SK-N-MC (cell line): ENCODE measurements around the gene HHIPL2.

Experiments used
- EZH2 ChIP-seq: fragments of 200-600 bp; sonication (generic); IDR thresholded peaks from one replicate; pipeline ENCODE4 v1.6.1; 2017; ENCODE audit warnings: antibody characterized with exemption
- FOXP2 ChIP-seq: optimal IDR thresholded peaks from 2 replicates; pipeline ENCODE3; 2011; ENCODE audit warnings: mild to moderate bottlenecking, moderate library complexity; ENCODE audit not compliant: insufficient read depth; ENCODE audit errors: extremely low read length, control extremely low read depth
- POLR2AphosphoS5 ChIP-seq: IDR thresholded peaks from 2 replicates; pipeline ENCODE4 v1.6.1; 2012; ENCODE audit warnings: mild to moderate bottlenecking, low read depth, low read length, borderline replicate concordance

DNA sequence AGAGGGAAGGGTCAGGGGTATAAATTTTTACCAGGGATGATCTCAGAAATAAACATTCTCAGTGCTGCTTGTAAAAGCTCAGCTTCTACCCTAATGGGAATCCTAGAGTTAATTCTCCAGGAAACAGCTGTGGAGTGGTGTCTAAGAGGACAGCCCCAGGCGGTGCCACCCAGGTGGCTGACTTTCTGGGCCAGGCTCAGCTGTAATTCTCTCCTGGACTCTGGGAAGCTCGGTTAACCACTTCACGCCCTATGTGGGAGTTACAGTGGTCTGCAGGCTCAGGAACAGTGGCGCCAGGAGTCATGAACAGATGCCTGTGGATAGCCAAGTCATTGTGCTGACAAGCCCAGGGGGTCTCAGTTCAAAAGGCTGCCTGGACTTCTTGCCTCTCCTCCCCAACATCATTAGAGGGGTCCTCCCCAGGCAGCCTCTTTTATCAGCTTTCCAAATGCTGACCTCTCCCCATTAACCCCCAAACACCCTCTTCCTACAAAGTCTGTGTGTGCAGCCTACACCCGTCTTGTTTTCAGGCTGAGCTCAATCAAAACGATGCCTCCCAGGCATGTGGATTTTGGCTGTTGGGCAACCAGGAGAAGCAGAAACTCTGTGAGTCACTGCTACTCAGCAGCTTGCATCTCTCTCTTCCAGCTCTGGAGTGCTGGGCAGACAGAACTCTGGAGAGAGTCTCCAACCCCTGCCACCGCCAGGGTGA, 1.2 kb downstream of the HHIPL2 start:
- TF ChIP-seq POLR2AphosphoS5 (peak; percentile 38; the same call in 1 of the 2 replicates), FOXP2 (peak; percentile 32), EZH2 (no peak)
